ENCODE measurements around the gene KRT3. TPM values are rescaled to one million over a fixed set of nuclear protein-coding genes. Genes with fewer than 3 reads are reported as not detected.

Gene KRT3
- not detected in 2 replicates for total RNA-seq (2022)
- Bru-seq, nascent RNA = not detected
- not detected for BruChase-seq, experiment 1, labeled RNA remaining after a 6-hour chase
- BruChase-seq, experiment 2, labeled RNA remaining after a 2-hour chase = not detected
- long read RNA-seq = 0 reads

GRCh38 chr12:52795694-52796428, at the start of gene KRT3:
TSS of gene KRT3 (minus strand) at chr12:52796117. CDS start at chr12:52796042, 75 bp downstream.
- CTCF ChIA-PET = no interaction called here
- H3K27ac Mint-ChIP-seq (ENCODE audit: unreplicated experiment) = no peak within 1 kb of the TSS
- intact Hi-C loops (cut with micrococcal nuclease; ENCODE audit: unreplicated experiment) = no loop called here
- TF ChIP-seq CTCF (IDR thresholded peaks at IDR 0.05; ENCODE audit: unreplicated experiment) = no peak
- DNase-seq = no peak
- H3K4me1 Mint-ChIP-seq (ENCODE audit: low read depth, unreplicated experiment) = peaks cover 26% of the 10 kb centered on the region
- H3K27me3 Mint-ChIP-seq (ENCODE audit: unreplicated experiment) = no peaks in the 10 kb centered on the region
- H3K36me3 Mint-ChIP-seq (ENCODE audit: insufficient read depth, unreplicated experiment) = no peaks in the 10 kb centered on the region
- no TSS peak for BruUV-seq (replicated peaks)
- no peaks in the 10 kb centered on the region for H3K9me3 Mint-ChIP-seq (ENCODE audit: low read depth, unreplicated experiment)
- H3K4me3 Mint-ChIP-seq (ENCODE audit: low read depth, unreplicated experiment) = no peak within 1 kb of the TSS

- H3K4me1 Mint-ChIP-seq (ENCODE audit: low read depth, unreplicated experiment) = peaks cover 14% of the 10 kb centered on the region
- peaks cover 8% of the 10 kb centered on the region for H3K27me3 Mint-ChIP-seq (ENCODE audit: unreplicated experiment)
- intact Hi-C loops (cut with micrococcal nuclease; ENCODE audit: unreplicated experiment) = no loop called here
- no TSS peak for BruUV-seq (replicated peaks)
- CTCF ChIA-PET = no interaction called here
- H3K4me3 Mint-ChIP-seq (ENCODE audit: low read depth, unreplicated experiment) = no peak overlapping the region
- H3K36me3 Mint-ChIP-seq (ENCODE audit: insufficient read depth, unreplicated experiment) = peaks cover 5% of the 10 kb centered on the region
- TF ChIP-seq CTCF (IDR thresholded peaks at IDR 0.05; ENCODE audit: unreplicated experiment) = no peak
- no peaks in the 10 kb centered on the region for H3K9me3 Mint-ChIP-seq (ENCODE audit: low read depth, unreplicated experiment)
- no peak for DNase-seq
- no peak overlapping the region for H3K27ac Mint-ChIP-seq (ENCODE audit: unreplicated experiment)
Observed at GRCh38 chr12:52844386-52844785, 48.5 kb upstream of the KRT3 start.

GRCh38 chr12:52839436-52840105, 43.7 kb upstream of the KRT3 start:
- Mint-ChIP-seq H3K36me3 (ENCODE audit: insufficient read depth, unreplicated experiment) (no peaks in the 10 kb centered on the region), H3K4me1 (ENCODE audit: low read depth, unreplicated experiment) (peaks cover 22% of the 10 kb centered on the region), H3K9me3 (ENCODE audit: low read depth, unreplicated experiment) (no peaks in the 10 kb centered on the region), H3K27me3 (ENCODE audit: unreplicated experiment) (peaks cover 16% of the 10 kb centered on the region), H3K27ac (ENCODE audit: unreplicated experiment) (no peak overlapping the region), H3K4me3 (ENCODE audit: low read depth, unreplicated experiment) (no peak overlapping the region)
- intact Hi-C loops (cut with micrococcal nuclease; ENCODE audit: unreplicated experiment) = no loop called here
- no peak for DNase-seq
- CTCF ChIA-PET = no interaction called here
- TF ChIP-seq CTCF (IDR thresholded peaks at IDR 0.05; ENCODE audit: unreplicated experiment) = no peak
- BruUV-seq (replicated peaks) = no TSS peak

- CTCF ChIA-PET = no interaction called here
- Mint-ChIP-seq H3K27me3 (ENCODE audit: unreplicated experiment) (peaks cover 16% of the 10 kb centered on the region), H3K4me1 (ENCODE audit: low read depth, unreplicated experiment) (peaks cover 22% of the 10 kb centered on the region), H3K4me3 (ENCODE audit: low read depth, unreplicated experiment) (no peak overlapping the region), H3K27ac (ENCODE audit: unreplicated experiment) (no peak overlapping the region), H3K9me3 (ENCODE audit: low read depth, unreplicated experiment) (no peaks in the 10 kb centered on the region), H3K36me3 (ENCODE audit: insufficient read depth, unreplicated experiment) (no peaks in the 10 kb centered on the region)
- no peak for TF ChIP-seq CTCF (IDR thresholded peaks at IDR 0.05; ENCODE audit: unreplicated experiment)
- intact Hi-C loops (cut with micrococcal nuclease; ENCODE audit: unreplicated experiment) = no loop called here
- no TSS peak for BruUV-seq (replicated peaks)
- no peak for DNase-seq
Observed at GRCh38 chr12:52838609-52839435, 42.9 kb upstream of the KRT3 start.
